Heart left ventricle (tissue), 13 donors: ENCODE data around the gene COMMD1.

Experiments
- POLR2A ChIP-seq, 2 donors: fragments of 450-650 bp; IDR thresholded peaks; one replicate each; pipeline ENCODE4 v1.6.1; 2017; ENCODE audit warnings: antibody characterized with exemption in 2 of 2, mild to moderate bottlenecking in 2 of 2, moderate library complexity in 2 of 2
- TF ChIP-seq, protein P1 (sequence below), 12 donors: fragments of 200-600 bp; sonication (generic) in 4 of 12; IDR thresholded peaks; one replicate each; pipeline versions ENCODE4 v1.5.0 to v1.8.0; 2018 to 2022; ENCODE audit warnings: antibody characterized with exemption in 12 of 12, mild to moderate bottlenecking in 5 of 12
- donor health status: ischemic (EF 13 %, LVEDD 7.1; RV severe dilation, severe dysfunction).
- donor health status: DM: no; HTN: yes; CAD: no.
- donor health status: DM: no; HTN: no; CAD: no.
- donor health status: ischemic (EF 25% LVEDD 6.9; RV normal size, moderate dysfunction).
- donor health status: ischemic (EF 25% LVEDD 5.7; RV mildly dilated, moderate dysfunction).
- donor health status: ischemic (EF 35%, LVEDD 5.7; RV mildly dilated, moderate dysfunction).
- donor health status: nonischemic (EF 11% LVEDD 7.7; RV severe dilation, severe dysfunction).
- donor health status: DM: yes; HTN: yes; CAD: no.
- donor health status: PGD.
- donor health status: ischemic (EF 29% LVEDD 5.4; RV normal size, mild dysfunction).
- donor health status: nonischemic (EF 23%, LVEDD 6.1; RV moderate dilation, normal function).

GRCh38 chr2:61857224-61857623 is 48.2 kb upstream of the COMMD1 start:
- TF ChIP-seq, protein P1, sequence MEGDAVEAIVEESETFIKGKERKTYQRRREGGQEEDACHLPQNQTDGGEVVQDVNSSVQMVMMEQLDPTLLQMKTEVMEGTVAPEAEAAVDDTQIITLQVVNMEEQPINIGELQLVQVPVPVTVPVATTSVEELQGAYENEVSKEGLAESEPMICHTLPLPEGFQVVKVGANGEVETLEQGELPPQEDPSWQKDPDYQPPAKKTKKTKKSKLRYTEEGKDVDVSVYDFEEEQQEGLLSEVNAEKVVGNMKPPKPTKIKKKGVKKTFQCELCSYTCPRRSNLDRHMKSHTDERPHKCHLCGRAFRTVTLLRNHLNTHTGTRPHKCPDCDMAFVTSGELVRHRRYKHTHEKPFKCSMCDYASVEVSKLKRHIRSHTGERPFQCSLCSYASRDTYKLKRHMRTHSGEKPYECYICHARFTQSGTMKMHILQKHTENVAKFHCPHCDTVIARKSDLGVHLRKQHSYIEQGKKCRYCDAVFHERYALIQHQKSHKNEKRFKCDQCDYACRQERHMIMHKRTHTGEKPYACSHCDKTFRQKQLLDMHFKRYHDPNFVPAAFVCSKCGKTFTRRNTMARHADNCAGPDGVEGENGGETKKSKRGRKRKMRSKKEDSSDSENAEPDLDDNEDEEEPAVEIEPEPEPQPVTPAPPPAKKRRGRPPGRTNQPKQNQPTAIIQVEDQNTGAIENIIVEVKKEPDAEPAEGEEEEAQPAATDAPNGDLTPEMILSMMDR (IDR thresholded peaks at IDR 0.05) = no peak
- no peak for TF ChIP-seq POLR2A (IDR thresholded peaks at IDR 0.05)
